Measurements from ENCODE around the gene ZNF726. TPM values are rescaled to one million over a fixed set of nuclear protein-coding genes. Genes with fewer than 3 reads are reported as not detected.
"Not testable (repeated sequence)": the region's sequence is repeated elsewhere in the genome, so short reads cannot be mapped to it uniquely, and the experiment has no call there.

The ZNF726 gene
- total RNA-seq, 1 experiment from 2014 or later: not detected

DNA sequence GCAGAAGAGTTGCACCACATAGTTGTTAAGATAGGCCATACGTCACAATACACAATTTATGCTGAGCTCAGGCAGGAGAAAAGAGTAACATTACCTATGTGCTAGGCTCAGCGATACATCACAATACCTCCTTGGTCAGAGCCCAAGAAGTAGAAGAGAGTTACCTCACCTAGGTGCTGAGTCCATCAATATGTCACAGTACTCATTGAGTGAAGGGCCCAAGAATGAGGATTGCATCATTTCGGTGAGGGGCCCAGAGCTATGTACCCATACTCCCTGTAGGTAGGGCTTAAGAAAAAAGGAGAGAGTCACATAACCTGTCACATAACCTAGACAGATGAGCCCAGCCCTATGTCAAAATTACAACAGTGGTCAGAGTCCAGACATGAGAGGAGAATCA is 62.6 kb downstream of the ZNF726 start:
- H2AFZ ChIP-seq (ENCODE audit: low read depth, low read length, poor library complexity, severe bottlenecking); H3K4me3 ChIP-seq (replicated peaks in 1 of 2; ENCODE audit: low read depth in 1 of 2, low read length in 2 of 2); ATAC-seq; H4K20me1 ChIP-seq (ENCODE audit: insufficient read depth); H3K36me3 ChIP-seq (ENCODE audit: control insufficient read depth in 1 of 2, insufficient read depth in 2 of 2, low read length in 2 of 2); H3K4me1 ChIP-seq (ENCODE audit: control insufficient read depth in 1 of 2, insufficient read depth in 2 of 2, low read length in 2 of 2); DNase-seq (ENCODE audit: low read depth, low spot score); H3K79me2 ChIP-seq (ENCODE audit: insufficient read depth, low read length); H3K27ac ChIP-seq (ENCODE audit: low read depth, low read length); BruUV-seq (replicated peaks); H3K9me2 ChIP-seq (ENCODE audit: insufficient read depth); H3K4me2 ChIP-seq (ENCODE audit: low read length); intact Hi-C loops (cut with micrococcal nuclease); RAD21 ChIA-PET (ENCODE audit: low non-redundant PET in 1 of 2, low total read pairs in 2 of 2, uncharacterized antibody in 2 of 2, unreplicated experiment in 2 of 2); H3K9ac ChIP-seq (ENCODE audit: low read length); POLR2A ChIA-PET; H3K27me3 ChIP-seq (ENCODE audit: insufficient read depth, low read length); CTCF ChIA-PET: not testable (repeated sequence)
- peaks cover 3 to 16% of the 10 kb centered on the region in 2 experiments; a peak in 2 of 4 replicates for H3K9me3 ChIP-seq (ENCODE audit: control insufficient read depth in 1 of 2, insufficient read depth in 1 of 2, low read depth in 1 of 2, low read length in 2 of 2)

DNA sequence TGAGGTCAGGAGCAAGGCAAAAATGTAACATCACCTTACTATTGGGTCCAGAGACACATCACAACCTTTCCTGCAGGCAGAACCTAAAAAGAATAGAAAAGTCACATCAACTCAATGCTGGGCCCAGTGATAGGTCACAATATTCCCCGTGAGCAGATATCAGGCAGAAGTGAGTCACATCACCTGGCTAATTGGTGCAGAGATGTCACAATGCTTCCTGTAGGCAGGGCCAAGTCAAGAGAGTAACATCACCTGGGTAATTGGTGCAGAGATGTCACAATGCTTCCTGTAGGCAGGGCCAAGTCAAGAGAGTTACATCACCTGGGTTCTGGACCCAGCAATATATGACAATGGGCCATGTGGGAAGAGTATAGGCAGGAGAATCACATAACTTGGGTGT is 63.4 kb downstream of the ZNF726 start:
- BruUV-seq (replicated peaks): no TSS peak
- ATAC-seq: no peak
- Histone ChIP-seq H3K4me1 (ENCODE audit: control insufficient read depth in 1 of 2, insufficient read depth in 2 of 2, low read length in 2 of 2) (no peaks in the 10 kb centered on the region), H4K20me1 (ENCODE audit: insufficient read depth) (no peaks in the 10 kb centered on the region), H3K79me2 (ENCODE audit: insufficient read depth, low read length) (no peaks in the 10 kb centered on the region), H3K27ac (ENCODE audit: low read depth, low read length) (no peak overlapping the region), H2AFZ (ENCODE audit: low read depth, low read length, poor library complexity, severe bottlenecking) (no peak overlapping the region), H3K36me3 (ENCODE audit: control insufficient read depth in 1 of 2, insufficient read depth in 2 of 2, low read length in 2 of 2) (no peaks in the 10 kb centered on the region), H3K27me3 (ENCODE audit: insufficient read depth, low read length) (no peaks in the 10 kb centered on the region), H3K9me3 (ENCODE audit: control insufficient read depth in 1 of 2, insufficient read depth in 1 of 2, low read depth in 1 of 2, low read length in 2 of 2) (peaks cover 3 to 16% of the 10 kb centered on the region in 2 experiments; a peak in 2 of 4 replicates), H3K9me2 (ENCODE audit: insufficient read depth) (no peaks in the 10 kb centered on the region), H3K4me3 (replicated peaks in 1 of 2; ENCODE audit: low read depth in 1 of 2, low read length in 2 of 2) (no peak overlapping the region), H3K9ac (ENCODE audit: low read length) (no peak overlapping the region), H3K4me2 (ENCODE audit: low read length) (no peak overlapping the region)
- DNase-seq (ENCODE audit: low read depth, low spot score): no peak
- intact Hi-C loops (cut with micrococcal nuclease): no loop called here
- POLR2A ChIA-PET: no interaction called here
- TF ChIP-seq, protein P1, sequence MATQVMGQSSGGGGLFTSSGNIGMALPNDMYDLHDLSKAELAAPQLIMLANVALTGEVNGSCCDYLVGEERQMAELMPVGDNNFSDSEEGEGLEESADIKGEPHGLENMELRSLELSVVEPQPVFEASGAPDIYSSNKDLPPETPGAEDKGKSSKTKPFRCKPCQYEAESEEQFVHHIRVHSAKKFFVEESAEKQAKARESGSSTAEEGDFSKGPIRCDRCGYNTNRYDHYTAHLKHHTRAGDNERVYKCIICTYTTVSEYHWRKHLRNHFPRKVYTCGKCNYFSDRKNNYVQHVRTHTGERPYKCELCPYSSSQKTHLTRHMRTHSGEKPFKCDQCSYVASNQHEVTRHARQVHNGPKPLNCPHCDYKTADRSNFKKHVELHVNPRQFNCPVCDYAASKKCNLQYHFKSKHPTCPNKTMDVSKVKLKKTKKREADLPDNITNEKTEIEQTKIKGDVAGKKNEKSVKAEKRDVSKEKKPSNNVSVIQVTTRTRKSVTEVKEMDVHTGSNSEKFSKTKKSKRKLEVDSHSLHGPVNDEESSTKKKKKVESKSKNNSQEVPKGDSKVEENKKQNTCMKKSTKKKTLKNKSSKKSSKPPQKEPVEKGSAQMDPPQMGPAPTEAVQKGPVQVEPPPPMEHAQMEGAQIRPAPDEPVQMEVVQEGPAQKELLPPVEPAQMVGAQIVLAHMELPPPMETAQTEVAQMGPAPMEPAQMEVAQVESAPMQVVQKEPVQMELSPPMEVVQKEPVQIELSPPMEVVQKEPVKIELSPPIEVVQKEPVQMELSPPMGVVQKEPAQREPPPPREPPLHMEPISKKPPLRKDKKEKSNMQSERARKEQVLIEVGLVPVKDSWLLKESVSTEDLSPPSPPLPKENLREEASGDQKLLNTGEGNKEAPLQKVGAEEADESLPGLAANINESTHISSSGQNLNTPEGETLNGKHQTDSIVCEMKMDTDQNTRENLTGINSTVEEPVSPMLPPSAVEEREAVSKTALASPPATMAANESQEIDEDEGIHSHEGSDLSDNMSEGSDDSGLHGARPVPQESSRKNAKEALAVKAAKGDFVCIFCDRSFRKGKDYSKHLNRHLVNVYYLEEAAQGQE (IDR thresholded peaks at IDR 0.05; ENCODE audit: low read depth): no peak
- TF ChIP-seq JUND (IDR thresholded peaks at IDR 0.05) (no peak), POLR2AphosphoS5 (IDR thresholded peaks at IDR 0.05; ENCODE audit: low read depth, low read length) (no peak), TCF7L2 (IDR thresholded peaks at IDR 0.05; ENCODE audit: borderline replicate concordance, extremely low read depth, insufficient read depth, insufficient read length) (no peak), EZH2 (IDR thresholded peaks at IDR 0.05) (no peak), RAD21 (IDR thresholded peaks at IDR 0.05; ENCODE audit: low read depth) (no peak), POLR2A (IDR thresholded peaks at IDR 0.05; ENCODE audit: borderline replicate concordance, extremely low read depth, insufficient read depth, insufficient read length) (no peak), YY1 (IDR thresholded peaks at IDR 0.05; ENCODE audit: extremely low read depth, insufficient replicate concordance, low read depth, low read length) (no peak), ZFX (IDR thresholded peaks at IDR 0.05) (no peak)
- TF ChIP-seq, protein P2, sequence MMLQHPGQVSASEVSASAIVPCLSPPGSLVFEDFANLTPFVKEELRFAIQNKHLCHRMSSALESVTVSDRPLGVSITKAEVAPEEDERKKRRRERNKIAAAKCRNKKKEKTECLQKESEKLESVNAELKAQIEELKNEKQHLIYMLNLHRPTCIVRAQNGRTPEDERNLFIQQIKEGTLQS (IDR thresholded peaks at IDR 0.05): no peak
- TF ChIP-seq, protein P3, sequence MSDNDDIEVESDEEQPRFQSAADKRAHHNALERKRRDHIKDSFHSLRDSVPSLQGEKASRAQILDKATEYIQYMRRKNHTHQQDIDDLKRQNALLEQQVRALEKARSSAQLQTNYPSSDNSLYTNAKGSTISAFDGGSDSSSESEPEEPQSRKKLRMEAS (IDR thresholded peaks at IDR 0.05): no peak
- TF ChIP-seq, protein P4, sequence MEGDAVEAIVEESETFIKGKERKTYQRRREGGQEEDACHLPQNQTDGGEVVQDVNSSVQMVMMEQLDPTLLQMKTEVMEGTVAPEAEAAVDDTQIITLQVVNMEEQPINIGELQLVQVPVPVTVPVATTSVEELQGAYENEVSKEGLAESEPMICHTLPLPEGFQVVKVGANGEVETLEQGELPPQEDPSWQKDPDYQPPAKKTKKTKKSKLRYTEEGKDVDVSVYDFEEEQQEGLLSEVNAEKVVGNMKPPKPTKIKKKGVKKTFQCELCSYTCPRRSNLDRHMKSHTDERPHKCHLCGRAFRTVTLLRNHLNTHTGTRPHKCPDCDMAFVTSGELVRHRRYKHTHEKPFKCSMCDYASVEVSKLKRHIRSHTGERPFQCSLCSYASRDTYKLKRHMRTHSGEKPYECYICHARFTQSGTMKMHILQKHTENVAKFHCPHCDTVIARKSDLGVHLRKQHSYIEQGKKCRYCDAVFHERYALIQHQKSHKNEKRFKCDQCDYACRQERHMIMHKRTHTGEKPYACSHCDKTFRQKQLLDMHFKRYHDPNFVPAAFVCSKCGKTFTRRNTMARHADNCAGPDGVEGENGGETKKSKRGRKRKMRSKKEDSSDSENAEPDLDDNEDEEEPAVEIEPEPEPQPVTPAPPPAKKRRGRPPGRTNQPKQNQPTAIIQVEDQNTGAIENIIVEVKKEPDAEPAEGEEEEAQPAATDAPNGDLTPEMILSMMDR (IDR thresholded peaks at IDR 0.05 in 2 of 3, conservative IDR thresholded peaks at IDR 0.05 in 1 of 3; ENCODE audit: borderline replicate concordance in 1 of 3, insufficient read depth in 1 of 3, low read depth in 2 of 3, low read length in 2 of 3): no peak
- CTCF ChIA-PET: no interaction called here
- RAD21 ChIA-PET (ENCODE audit: low non-redundant PET in 1 of 2, low total read pairs in 2 of 2, uncharacterized antibody in 2 of 2, unreplicated experiment in 2 of 2): no interaction called here

Measured in HCT116 (cell line).